ENCODE results near the gene QRSL1. TPM values are rescaled to one million over a fixed set of nuclear protein-coding genes. Genes with fewer than 3 reads are reported as not detected.

Gene QRSL1
- total RNA-seq, 1 experiment from 2014 or later, result 13.4 TPM

DNA sequence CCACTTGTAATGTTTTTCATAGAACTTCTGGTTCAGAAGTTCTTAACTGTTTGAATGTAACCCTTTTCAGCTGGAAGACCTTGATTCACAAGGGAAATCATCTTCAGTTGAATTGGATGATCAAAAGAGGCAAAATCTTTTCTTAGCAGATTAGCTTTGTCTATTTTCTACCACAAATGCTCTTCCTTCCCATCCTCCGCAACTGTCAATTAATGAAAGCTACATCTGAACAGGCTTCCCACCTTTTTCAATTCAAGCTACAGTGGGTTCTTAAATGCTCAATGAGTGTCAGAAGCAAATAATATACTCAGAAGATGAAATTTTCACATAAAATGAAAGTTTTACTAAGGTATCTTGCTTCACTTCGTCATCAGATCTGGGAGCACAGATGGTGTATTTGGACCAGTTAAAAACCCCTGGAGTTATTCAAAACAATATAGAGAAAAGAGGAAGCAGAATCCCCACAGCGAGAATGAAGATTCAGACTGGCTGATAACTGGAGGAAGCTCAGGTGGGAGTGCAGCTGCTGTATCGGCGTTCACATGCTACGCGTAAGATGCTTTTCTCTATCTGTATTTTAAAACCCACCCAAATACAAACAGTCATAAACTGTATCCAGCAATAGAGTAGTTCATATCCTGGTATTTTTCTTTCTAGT, 19.4 kb downstream of the QRSL1 start:
- no peak overlapping the region for H3K4me3 ChIP-seq
- H3K4me2 ChIP-seq, result no peak overlapping the region
- H3K27ac ChIP-seq, result no peak overlapping the region
- no peaks in the 10 kb centered on the region for H3K27me3 ChIP-seq (ENCODE audit: insufficient read depth, low read depth)
- no peak for DNase-seq
- intact Hi-C loops (cut with micrococcal nuclease; ENCODE audit: unreplicated experiment), result no loop called here
- BruUV-seq (replicated peaks), result no TSS peak
- ChIA-PET CTCF (no interaction called here), POLR2A (ENCODE audit: unreplicated experiment) (no interaction called here)
- TF ChIP-seq EZH2 (IDR thresholded peaks at IDR 0.05; ENCODE audit: low read depth), result no peak
- TF ChIP-seq, protein P1, sequence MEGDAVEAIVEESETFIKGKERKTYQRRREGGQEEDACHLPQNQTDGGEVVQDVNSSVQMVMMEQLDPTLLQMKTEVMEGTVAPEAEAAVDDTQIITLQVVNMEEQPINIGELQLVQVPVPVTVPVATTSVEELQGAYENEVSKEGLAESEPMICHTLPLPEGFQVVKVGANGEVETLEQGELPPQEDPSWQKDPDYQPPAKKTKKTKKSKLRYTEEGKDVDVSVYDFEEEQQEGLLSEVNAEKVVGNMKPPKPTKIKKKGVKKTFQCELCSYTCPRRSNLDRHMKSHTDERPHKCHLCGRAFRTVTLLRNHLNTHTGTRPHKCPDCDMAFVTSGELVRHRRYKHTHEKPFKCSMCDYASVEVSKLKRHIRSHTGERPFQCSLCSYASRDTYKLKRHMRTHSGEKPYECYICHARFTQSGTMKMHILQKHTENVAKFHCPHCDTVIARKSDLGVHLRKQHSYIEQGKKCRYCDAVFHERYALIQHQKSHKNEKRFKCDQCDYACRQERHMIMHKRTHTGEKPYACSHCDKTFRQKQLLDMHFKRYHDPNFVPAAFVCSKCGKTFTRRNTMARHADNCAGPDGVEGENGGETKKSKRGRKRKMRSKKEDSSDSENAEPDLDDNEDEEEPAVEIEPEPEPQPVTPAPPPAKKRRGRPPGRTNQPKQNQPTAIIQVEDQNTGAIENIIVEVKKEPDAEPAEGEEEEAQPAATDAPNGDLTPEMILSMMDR (conservative IDR thresholded peaks at IDR 0.05), result no peak
- no peaks in the 10 kb centered on the region for H3K4me1 ChIP-seq (replicated peaks; ENCODE audit: insufficient read depth)
- H2AFZ ChIP-seq, result no peak overlapping the region
- H3K79me2 ChIP-seq (ENCODE audit: low read depth), result no peaks in the 10 kb centered on the region
- H3F3A ChIP-seq (ENCODE audit: insufficient read depth, low read depth), result 0 out of 2 replicates have a peak, but pooled peaks cover 3% of the 10 kb centered on the region
- H4K20me1 ChIP-seq (ENCODE audit: insufficient read depth), result no peaks in the 10 kb centered on the region
- no peaks in the 10 kb centered on the region for H3K9me3 ChIP-seq (ENCODE audit: insufficient read depth, low read depth)
- no peaks in the 10 kb centered on the region for H3K9me2 ChIP-seq (ENCODE audit: insufficient read depth)
- H3K36me3 ChIP-seq (ENCODE audit: low read depth), result peaks cover 26% of the 10 kb centered on the region

DNA sequence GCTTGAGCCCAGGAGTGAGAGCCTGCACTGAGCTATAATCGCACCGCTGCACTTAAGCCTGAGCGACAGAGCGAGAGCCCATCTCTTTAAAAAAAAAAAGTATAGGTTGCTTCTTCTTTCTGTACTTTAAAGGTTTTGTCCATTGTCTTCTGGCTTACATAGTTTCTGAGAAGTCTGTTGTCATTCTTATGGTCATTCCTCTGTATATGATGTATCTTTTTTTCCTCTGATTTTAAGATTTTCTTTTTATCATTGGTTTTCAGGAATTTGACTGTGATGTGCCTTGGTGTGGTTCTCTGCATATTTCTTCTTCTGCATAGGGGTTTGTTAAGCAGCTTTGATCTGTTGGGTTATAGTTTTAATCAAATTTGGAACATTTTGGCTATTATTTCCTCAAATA, 29.1 kb downstream of the QRSL1 start:
- Histone ChIP-seq H3K27ac (no peak overlapping the region), H3K4me3 (no peak overlapping the region), H3K4me2 (no peak overlapping the region), H3K27me3 (ENCODE audit: insufficient read depth, low read depth) (no peaks in the 10 kb centered on the region), H4K20me1 (ENCODE audit: insufficient read depth) (no peaks in the 10 kb centered on the region), H3K79me2 (ENCODE audit: low read depth) (no peaks in the 10 kb centered on the region), H3K9me3 (ENCODE audit: insufficient read depth, low read depth) (peaks cover 23% of the 10 kb centered on the region), H3K4me1 (replicated peaks; ENCODE audit: insufficient read depth) (peaks cover 6% of the 10 kb centered on the region; the same call in 1 of the 2 replicates), H3F3A (ENCODE audit: insufficient read depth, low read depth) (no peaks in the 10 kb centered on the region), H2AFZ (no peak overlapping the region), H3K36me3 (ENCODE audit: low read depth) (peaks cover 37% of the 10 kb centered on the region), H3K9me2 (ENCODE audit: insufficient read depth) (no peaks in the 10 kb centered on the region)
- TF ChIP-seq, protein P1 (conservative IDR thresholded peaks at IDR 0.05), result no peak
- TF ChIP-seq EZH2 (IDR thresholded peaks at IDR 0.05; ENCODE audit: low read depth), result no peak
- DNase-seq, result no peak
- CTCF ChIA-PET, result no interaction called here
- BruUV-seq (replicated peaks), result no TSS peak
- POLR2A ChIA-PET (ENCODE audit: unreplicated experiment), result no interaction called here
- intact Hi-C loops (cut with micrococcal nuclease; ENCODE audit: unreplicated experiment), result no loop called here

DNA sequence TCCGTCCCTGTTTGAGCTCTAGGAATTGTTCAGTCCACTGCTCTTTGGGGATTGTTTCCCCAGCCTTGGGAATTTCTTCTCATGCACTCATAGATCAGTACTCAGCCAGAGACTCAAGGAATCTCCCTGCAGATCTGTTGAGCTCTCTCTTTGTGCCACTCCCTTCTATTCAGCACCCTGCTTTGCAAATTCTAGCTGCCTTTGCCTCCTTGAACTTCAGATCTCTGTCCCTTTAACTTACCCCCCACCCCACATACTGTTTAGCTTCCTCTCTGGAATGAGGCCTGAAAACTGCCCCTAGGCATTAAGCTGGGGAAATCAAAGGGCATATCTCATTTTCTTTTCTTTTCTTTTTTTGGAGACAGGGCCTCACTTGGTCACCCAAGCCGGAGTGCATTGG, 30.5 kb downstream of the QRSL1 start:
- Histone ChIP-seq H3K9me2 (ENCODE audit: insufficient read depth) (no peaks in the 10 kb centered on the region), H3K9me3 (ENCODE audit: insufficient read depth, low read depth) (peaks cover 23% of the 10 kb centered on the region), H3K4me2 (no peak overlapping the region), H3K27ac (no peak overlapping the region), H3K27me3 (ENCODE audit: insufficient read depth, low read depth) (no peaks in the 10 kb centered on the region), H3K4me1 (replicated peaks; ENCODE audit: insufficient read depth) (peaks cover 6% of the 10 kb centered on the region; the same call in 1 of the 2 replicates), H4K20me1 (ENCODE audit: insufficient read depth) (no peaks in the 10 kb centered on the region), H3K79me2 (ENCODE audit: low read depth) (no peaks in the 10 kb centered on the region), H2AFZ (no peak overlapping the region), H3K4me3 (no peak overlapping the region), H3K36me3 (ENCODE audit: low read depth) (peaks cover 42% of the 10 kb centered on the region), H3F3A (ENCODE audit: insufficient read depth, low read depth) (no peaks in the 10 kb centered on the region)
- TF ChIP-seq EZH2 (IDR thresholded peaks at IDR 0.05; ENCODE audit: low read depth), result no peak
- TF ChIP-seq, protein P1 (conservative IDR thresholded peaks at IDR 0.05), result no peak
- intact Hi-C loops (cut with micrococcal nuclease; ENCODE audit: unreplicated experiment), result no loop called here
- BruUV-seq (replicated peaks), result no TSS peak
- CTCF ChIA-PET, result interaction anchor here (0.6 kb wide), 1 partner anchor 54 kb away, joined by 6 read pairs; no protein-coding TSS in a partner anchor
- no peak for DNase-seq
- POLR2A ChIA-PET (ENCODE audit: unreplicated experiment), result no interaction called here

All from PC-9 (cell line).